DND-41 (cell line): ENCODE measurements around the gene DCUN1D3.

Experiments
- EZH2 ChIP-seq: IDR thresholded peaks from 3 replicates; pipeline ENCODE4 v1.6.1; 2012; ENCODE audit warnings: borderline replicate concordance, low read depth, mild to moderate bottlenecking, moderate library complexity, low read length, inconsistent platforms; ENCODE audit not compliant: severe bottlenecking
- TF ChIP-seq, protein P1 (sequence below): IDR thresholded peaks from 2 replicates; pipeline ENCODE4 v1.5.1; 2012; ENCODE audit warnings: borderline replicate concordance, low read length, moderate library complexity, mild to moderate bottlenecking; ENCODE audit not compliant: poor library complexity, severe bottlenecking; ENCODE audit errors: extremely low read depth

DNA sequence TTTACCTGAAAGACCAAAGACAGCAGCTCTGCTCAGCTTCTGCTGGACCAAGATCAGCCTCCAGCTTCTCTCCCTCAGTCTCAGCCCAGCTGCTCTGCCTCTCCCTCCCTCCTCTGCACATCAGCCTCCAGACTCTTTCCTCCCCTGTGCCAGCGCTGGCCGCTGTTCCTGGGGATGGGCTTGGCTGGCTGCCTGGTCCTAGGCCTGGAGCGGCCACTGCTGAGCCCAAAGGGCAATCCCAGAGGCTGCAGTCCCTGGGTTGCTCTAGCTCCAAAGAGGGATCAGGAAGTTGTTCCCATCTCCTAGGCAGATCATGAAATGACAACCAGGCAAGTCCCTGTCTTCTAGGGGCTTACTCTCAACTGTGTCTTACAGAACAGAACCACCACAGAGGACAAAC, 31.3 kb downstream of the DCUN1D3 start:
- TF ChIP-seq, protein P1, sequence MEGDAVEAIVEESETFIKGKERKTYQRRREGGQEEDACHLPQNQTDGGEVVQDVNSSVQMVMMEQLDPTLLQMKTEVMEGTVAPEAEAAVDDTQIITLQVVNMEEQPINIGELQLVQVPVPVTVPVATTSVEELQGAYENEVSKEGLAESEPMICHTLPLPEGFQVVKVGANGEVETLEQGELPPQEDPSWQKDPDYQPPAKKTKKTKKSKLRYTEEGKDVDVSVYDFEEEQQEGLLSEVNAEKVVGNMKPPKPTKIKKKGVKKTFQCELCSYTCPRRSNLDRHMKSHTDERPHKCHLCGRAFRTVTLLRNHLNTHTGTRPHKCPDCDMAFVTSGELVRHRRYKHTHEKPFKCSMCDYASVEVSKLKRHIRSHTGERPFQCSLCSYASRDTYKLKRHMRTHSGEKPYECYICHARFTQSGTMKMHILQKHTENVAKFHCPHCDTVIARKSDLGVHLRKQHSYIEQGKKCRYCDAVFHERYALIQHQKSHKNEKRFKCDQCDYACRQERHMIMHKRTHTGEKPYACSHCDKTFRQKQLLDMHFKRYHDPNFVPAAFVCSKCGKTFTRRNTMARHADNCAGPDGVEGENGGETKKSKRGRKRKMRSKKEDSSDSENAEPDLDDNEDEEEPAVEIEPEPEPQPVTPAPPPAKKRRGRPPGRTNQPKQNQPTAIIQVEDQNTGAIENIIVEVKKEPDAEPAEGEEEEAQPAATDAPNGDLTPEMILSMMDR = no peak
- TF ChIP-seq EZH2 = no peak
